ENCODE data around the gene RAMACL. TPM values are rescaled to one million over a fixed set of nuclear protein-coding genes. Genes with fewer than 3 reads are reported as not detected.
A peak's percentile ranks its signal among the peaks of the same experiment; 100 is the strongest.

The RAMACL gene
- total and polyA plus RNA-seq, 2 experiments from 2014 or later = 1.1 TPM

DNA sequence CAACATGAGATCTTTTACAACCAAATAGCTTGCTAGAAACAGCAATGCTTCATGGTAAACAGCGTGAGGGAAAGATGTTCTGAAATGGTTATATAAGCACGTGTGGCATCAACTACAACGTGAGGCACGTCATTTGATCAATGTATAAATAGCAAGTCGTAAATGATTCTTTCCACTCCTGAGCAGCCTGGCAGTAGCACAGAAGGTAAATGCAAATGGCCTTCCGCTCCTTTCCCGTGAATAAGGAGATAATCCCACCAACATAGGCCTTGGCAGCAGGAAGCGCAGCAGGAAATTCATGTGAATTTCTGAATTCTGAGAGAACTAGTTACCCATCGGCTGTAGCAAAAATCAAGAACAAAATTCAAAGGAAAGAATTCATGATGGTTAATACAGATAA lies 23.6 kb upstream of the RAMACL start:
- whole genome bisulfite sequencing (ENCODE audit: low lambda C conversion rate, missing lambda C conversion rate) = 79% methylated on average over 9 of the region's 9 CpGs
- TF ChIP-seq EZH2phosphoT487 (IDR thresholded peaks at IDR 0.05; ENCODE audit: low read depth, severe bottlenecking, unreplicated experiment) (no peak), EZH2 (IDR thresholded peaks at IDR 0.05; ENCODE audit: borderline replicate concordance) (no peak)
- TF ChIP-seq, protein P1, sequence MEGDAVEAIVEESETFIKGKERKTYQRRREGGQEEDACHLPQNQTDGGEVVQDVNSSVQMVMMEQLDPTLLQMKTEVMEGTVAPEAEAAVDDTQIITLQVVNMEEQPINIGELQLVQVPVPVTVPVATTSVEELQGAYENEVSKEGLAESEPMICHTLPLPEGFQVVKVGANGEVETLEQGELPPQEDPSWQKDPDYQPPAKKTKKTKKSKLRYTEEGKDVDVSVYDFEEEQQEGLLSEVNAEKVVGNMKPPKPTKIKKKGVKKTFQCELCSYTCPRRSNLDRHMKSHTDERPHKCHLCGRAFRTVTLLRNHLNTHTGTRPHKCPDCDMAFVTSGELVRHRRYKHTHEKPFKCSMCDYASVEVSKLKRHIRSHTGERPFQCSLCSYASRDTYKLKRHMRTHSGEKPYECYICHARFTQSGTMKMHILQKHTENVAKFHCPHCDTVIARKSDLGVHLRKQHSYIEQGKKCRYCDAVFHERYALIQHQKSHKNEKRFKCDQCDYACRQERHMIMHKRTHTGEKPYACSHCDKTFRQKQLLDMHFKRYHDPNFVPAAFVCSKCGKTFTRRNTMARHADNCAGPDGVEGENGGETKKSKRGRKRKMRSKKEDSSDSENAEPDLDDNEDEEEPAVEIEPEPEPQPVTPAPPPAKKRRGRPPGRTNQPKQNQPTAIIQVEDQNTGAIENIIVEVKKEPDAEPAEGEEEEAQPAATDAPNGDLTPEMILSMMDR (IDR thresholded peaks at IDR 0.05; ENCODE audit: poor library complexity) = no peak
- no peak overlapping the region for H3K4me3 ChIP-seq
- peaks cover 5% of the 10 kb centered on the region for H4K20me1 ChIP-seq (ENCODE audit: insufficient read depth, poor library complexity, severe bottlenecking)
- H3K4me2 ChIP-seq = no peak overlapping the region
- H3K79me2 ChIP-seq = peaks cover 63% of the 10 kb centered on the region
- no peak overlapping the region for H2AFZ ChIP-seq
- no peak overlapping the region for H3K27ac ChIP-seq
- H3K9me2 ChIP-seq (replicated peaks; ENCODE audit: insufficient read depth) = no peaks in the 10 kb centered on the region
- H3K4me1 ChIP-seq (ENCODE audit: insufficient read depth) = peaks cover 17% of the 10 kb centered on the region
- H3K27me3 ChIP-seq = no peaks in the 10 kb centered on the region
- H3K9me3 ChIP-seq (ENCODE audit: low read depth) = no peaks in the 10 kb centered on the region
- H3K36me3 ChIP-seq (replicated peaks; ENCODE audit: insufficient read depth, low read depth) = no peaks in the 10 kb centered on the region
- no peak for DNase-seq (ENCODE audit: low spot score)

- peaks cover 10% of the 10 kb centered on the region for H3K4me1 ChIP-seq (ENCODE audit: insufficient read depth)
- peak overlapping the region; percentile 27 for H3K27ac ChIP-seq
- peaks cover 64% of the 10 kb centered on the region for H3K79me2 ChIP-seq
- no peak overlapping the region for H3K4me3 ChIP-seq
- H3K27me3 ChIP-seq = no peaks in the 10 kb centered on the region
- DNase-seq (ENCODE audit: low spot score) = no peak
- no peaks in the 10 kb centered on the region for H3K9me2 ChIP-seq (replicated peaks; ENCODE audit: insufficient read depth)
- TF ChIP-seq EZH2 (IDR thresholded peaks at IDR 0.05; ENCODE audit: borderline replicate concordance) (no peak), EZH2phosphoT487 (IDR thresholded peaks at IDR 0.05; ENCODE audit: low read depth, severe bottlenecking, unreplicated experiment) (no peak)
- TF ChIP-seq, protein P1 (IDR thresholded peaks at IDR 0.05; ENCODE audit: poor library complexity) = no peak
- no peaks in the 10 kb centered on the region for H3K36me3 ChIP-seq (replicated peaks; ENCODE audit: insufficient read depth, low read depth)
- no peaks in the 10 kb centered on the region for H3K9me3 ChIP-seq (ENCODE audit: low read depth)
- WGBS (ENCODE audit: low lambda C conversion rate, missing lambda C conversion rate) = 63% methylated on average over 4 of the region's 4 CpGs
- no peak overlapping the region for H2AFZ ChIP-seq
- H4K20me1 ChIP-seq (ENCODE audit: insufficient read depth, poor library complexity, severe bottlenecking) = peaks cover 5% of the 10 kb centered on the region
- H3K4me2 ChIP-seq = no peak overlapping the region
Measured at GRCh38 chr6:166608774-166609173, 22.3 kb upstream of the RAMACL start.

DNA sequence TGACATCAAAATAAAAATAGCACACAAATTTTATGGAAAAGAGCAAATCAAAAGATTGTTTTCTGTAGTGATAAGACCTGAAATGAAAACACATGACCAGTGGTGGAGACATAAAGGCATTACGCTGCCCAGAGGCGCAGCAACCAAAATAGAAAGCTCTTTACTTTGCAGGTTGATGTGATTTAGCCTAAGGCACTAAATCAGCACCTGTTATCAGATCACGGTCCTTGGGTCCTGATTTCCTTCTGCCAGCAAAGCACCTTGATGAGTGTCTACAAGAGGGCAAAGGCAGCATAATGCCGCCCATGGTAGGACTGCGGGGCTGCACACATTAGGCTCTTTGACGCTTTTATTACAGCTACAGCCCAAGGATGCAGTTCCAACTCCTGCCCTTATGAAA lies 19.3 kb upstream of the RAMACL start:
- peaks cover 68% of the 10 kb centered on the region for H3K79me2 ChIP-seq
- no peak for DNase-seq (ENCODE audit: low spot score)
- no peak overlapping the region for H3K4me2 ChIP-seq
- H3K4me1 ChIP-seq (ENCODE audit: insufficient read depth) = no peaks in the 10 kb centered on the region
- H3K9me3 ChIP-seq (ENCODE audit: low read depth) = no peaks in the 10 kb centered on the region
- no peaks in the 10 kb centered on the region for H3K9me2 ChIP-seq (replicated peaks; ENCODE audit: insufficient read depth)
- 92% methylated on average over 6 of the region's 6 CpGs for whole genome bisulfite sequencing (ENCODE audit: low lambda C conversion rate, missing lambda C conversion rate)
- no peaks in the 10 kb centered on the region for H3K27me3 ChIP-seq
- H3K27ac ChIP-seq = no peak overlapping the region
- no peak overlapping the region for H3K4me3 ChIP-seq
- H4K20me1 ChIP-seq (ENCODE audit: insufficient read depth, poor library complexity, severe bottlenecking) = peaks cover 6% of the 10 kb centered on the region
- no peaks in the 10 kb centered on the region for H3K36me3 ChIP-seq (replicated peaks; ENCODE audit: insufficient read depth, low read depth)
- no peak for TF ChIP-seq EZH2 (IDR thresholded peaks at IDR 0.05; ENCODE audit: borderline replicate concordance)
- no peak for TF ChIP-seq EZH2phosphoT487 (IDR thresholded peaks at IDR 0.05; ENCODE audit: low read depth, severe bottlenecking, unreplicated experiment)
- TF ChIP-seq, protein P1 (IDR thresholded peaks at IDR 0.05; ENCODE audit: poor library complexity) = no peak
- no peak overlapping the region for H2AFZ ChIP-seq

- H4K20me1 ChIP-seq (ENCODE audit: insufficient read depth, poor library complexity, severe bottlenecking) = peaks cover 3% of the 10 kb centered on the region
- H3K9me3 ChIP-seq (ENCODE audit: low read depth) = no peaks in the 10 kb centered on the region
- H3K4me1 ChIP-seq (ENCODE audit: insufficient read depth) = no peaks in the 10 kb centered on the region
- H3K27me3 ChIP-seq = no peaks in the 10 kb centered on the region
- H3K4me3 ChIP-seq = no peak overlapping the region
- H3K27ac ChIP-seq = no peak overlapping the region
- TF ChIP-seq, protein P1 (IDR thresholded peaks at IDR 0.05; ENCODE audit: poor library complexity) = no peak
- TF ChIP-seq EZH2phosphoT487 (IDR thresholded peaks at IDR 0.05; ENCODE audit: low read depth, severe bottlenecking, unreplicated experiment) (no peak), EZH2 (IDR thresholded peaks at IDR 0.05; ENCODE audit: borderline replicate concordance) (no peak)
- peaks cover 69% of the 10 kb centered on the region for H3K79me2 ChIP-seq
- no peaks in the 10 kb centered on the region for H3K36me3 ChIP-seq (replicated peaks; ENCODE audit: insufficient read depth, low read depth)
- WGBS (ENCODE audit: low lambda C conversion rate, missing lambda C conversion rate) = 85% methylated on average over 6 of the region's 6 CpGs
- H3K4me2 ChIP-seq = no peak overlapping the region
- DNase-seq (ENCODE audit: low spot score) = no peak
- no peak overlapping the region for H2AFZ ChIP-seq
- H3K9me2 ChIP-seq (replicated peaks; ENCODE audit: insufficient read depth) = no peaks in the 10 kb centered on the region
Measured at GRCh38 chr6:166604911-166605310, 18.4 kb upstream of the RAMACL start.
